Left ventricle myocardium inferior (tissue), 1 donor: ENCODE results near the gene NELL1. TPM values are rescaled to one million over a fixed set of nuclear protein-coding genes. Genes with fewer than 3 reads are reported as not detected.

Source experiments
- DNase-seq: peaks from one replicate; pipeline ENCODE4 v3.0.0-alpha.2; 2020
- H3K27ac ChIP-seq: fragments of 200-600 bp; replicated peaks from 2 replicates; pipeline ENCODE4 v1.8.0; 2021
- H3K27me3 ChIP-seq: fragments of 200-600 bp; 2 replicates; pipeline ENCODE4 v1.8.0; 2021; ENCODE audit warnings: low read depth
- H3K36me3 ChIP-seq: fragments of 200-600 bp; 2 replicates; pipeline ENCODE4 v1.8.0; 2021
- H3K4me1 ChIP-seq: fragments of 200-600 bp; 2 replicates; pipeline ENCODE4 v1.8.0; 2021
- H3K4me3 ChIP-seq: fragments of 200-600 bp; 2 replicates; pipeline ENCODE4 v1.8.0; 2021; ENCODE audit warnings: mild to moderate bottlenecking, moderate library complexity
- H3K9me3 ChIP-seq: fragments of 200-600 bp; replicated peaks from 2 replicates; pipeline ENCODE4 v1.8.0; 2021
- intact Hi-C: fragments of 100-400 bp; cut with micrococcal nuclease; formaldehyde crosslinking; loops from one replicate; pipeline ENCODE4 v1.11.0; 2022
- total RNA-seq: library from RNA; stranded (reverse); fragmentation: NEBNext Ultra II Directional; extraction: Animal tissue kit (Norgen Biotek cat#: 25700); gene quantifications from one replicate; pipeline ENCODE4 v1.2.1, GENCODE V29; 2021
- TF ChIP-seq, protein P1 (sequence below): fragments of 200-600 bp; IDR thresholded peaks from 2 replicates; pipeline ENCODE4 v1.8.0; 2021; ENCODE audit warnings: antibody characterized with exemption, mild to moderate bottlenecking, borderline replicate concordance
- donor health status: DM: no; HTN: yes; CAD: no; lungs with severe emphysema.

NELL1 gene
- total RNA-seq, 1 donor from 2014 or later = not detected

DNA sequence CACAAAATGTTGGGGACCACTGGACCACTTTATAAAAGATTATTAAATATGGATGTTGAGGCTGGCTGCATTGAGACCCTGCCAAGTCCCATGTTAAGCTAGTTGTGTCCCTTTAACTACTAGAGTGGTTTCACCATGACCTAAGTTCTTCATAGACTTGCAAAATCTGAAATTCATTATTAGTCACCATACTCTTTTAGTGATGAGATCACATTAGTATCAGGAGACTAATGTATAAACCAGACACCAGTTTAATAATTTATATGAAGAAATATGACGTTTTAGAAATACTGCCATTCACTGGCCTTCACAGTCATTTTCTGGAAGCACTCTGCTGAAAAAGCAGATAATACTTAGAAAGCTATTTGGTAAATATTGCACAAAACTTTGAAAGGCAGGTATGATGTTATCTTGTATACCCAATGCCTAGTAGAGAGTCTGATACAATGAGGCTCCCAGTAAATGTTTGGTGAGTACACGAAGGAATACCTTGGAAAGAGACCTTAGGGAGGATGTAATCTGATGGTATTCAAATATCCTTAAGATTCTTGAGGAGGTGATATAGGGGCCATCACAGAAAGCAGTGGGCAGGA lies 795.3 kb downstream of the NELL1 start:
- H3K27ac ChIP-seq = no peak overlapping the region
- no peaks in the 10 kb centered on the region for H3K27me3 ChIP-seq
- no peaks in the 10 kb centered on the region for H3K4me1 ChIP-seq
- intact Hi-C loops = no loop called here
- no peak overlapping the region for H3K4me3 ChIP-seq
- no peaks in the 10 kb centered on the region for H3K9me3 ChIP-seq
- DNase-seq = no peak
- TF ChIP-seq, protein P1, sequence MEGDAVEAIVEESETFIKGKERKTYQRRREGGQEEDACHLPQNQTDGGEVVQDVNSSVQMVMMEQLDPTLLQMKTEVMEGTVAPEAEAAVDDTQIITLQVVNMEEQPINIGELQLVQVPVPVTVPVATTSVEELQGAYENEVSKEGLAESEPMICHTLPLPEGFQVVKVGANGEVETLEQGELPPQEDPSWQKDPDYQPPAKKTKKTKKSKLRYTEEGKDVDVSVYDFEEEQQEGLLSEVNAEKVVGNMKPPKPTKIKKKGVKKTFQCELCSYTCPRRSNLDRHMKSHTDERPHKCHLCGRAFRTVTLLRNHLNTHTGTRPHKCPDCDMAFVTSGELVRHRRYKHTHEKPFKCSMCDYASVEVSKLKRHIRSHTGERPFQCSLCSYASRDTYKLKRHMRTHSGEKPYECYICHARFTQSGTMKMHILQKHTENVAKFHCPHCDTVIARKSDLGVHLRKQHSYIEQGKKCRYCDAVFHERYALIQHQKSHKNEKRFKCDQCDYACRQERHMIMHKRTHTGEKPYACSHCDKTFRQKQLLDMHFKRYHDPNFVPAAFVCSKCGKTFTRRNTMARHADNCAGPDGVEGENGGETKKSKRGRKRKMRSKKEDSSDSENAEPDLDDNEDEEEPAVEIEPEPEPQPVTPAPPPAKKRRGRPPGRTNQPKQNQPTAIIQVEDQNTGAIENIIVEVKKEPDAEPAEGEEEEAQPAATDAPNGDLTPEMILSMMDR = no peak
- H3K36me3 ChIP-seq = no peaks in the 10 kb centered on the region

DNA sequence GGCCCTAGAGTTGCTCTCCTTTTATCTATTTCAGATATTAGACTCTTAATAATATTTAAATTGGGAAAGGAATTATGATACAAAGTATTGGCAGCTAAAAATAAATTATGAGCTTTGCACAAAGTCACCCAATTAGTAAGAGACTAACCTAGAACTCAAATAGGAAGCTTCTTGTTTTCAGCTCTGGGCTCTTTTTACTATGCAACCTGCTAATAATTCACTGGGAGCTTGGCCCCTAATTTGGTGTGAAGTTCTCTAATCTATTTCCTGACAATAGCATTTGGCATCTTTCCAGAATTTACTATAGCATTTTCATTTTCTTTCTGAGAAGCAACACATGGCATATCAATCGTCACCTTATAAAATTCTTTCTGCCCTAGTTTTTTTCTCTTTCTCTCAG lies 795.8 kb downstream of the NELL1 start:
- intact Hi-C loops = no loop called here
- DNase-seq = no peak

DNA sequence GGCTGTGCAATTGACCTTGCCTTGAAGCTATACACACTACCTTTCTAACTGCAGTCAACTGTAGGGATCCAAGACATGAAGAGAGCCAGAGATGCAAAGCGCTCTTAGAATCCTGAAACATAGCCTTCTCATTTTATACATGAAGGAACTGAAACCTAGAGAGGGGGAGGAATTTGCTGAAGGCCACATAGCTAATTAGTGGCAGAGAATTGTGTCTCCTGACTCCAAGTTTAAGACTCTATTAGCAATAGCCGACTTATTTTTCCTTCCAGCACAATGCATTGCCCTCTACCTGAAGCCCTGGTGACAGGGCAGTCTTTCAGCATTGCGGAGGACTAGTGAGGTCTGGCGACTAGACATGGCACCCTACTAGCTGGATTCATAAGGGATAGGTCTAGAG lies 796.5 kb downstream of the NELL1 start:
- no peaks in the 10 kb centered on the region for H3K36me3 ChIP-seq
- TF ChIP-seq, protein P1 = no peak
- no peaks in the 10 kb centered on the region for H3K4me1 ChIP-seq
- H3K9me3 ChIP-seq = no peaks in the 10 kb centered on the region
- H3K27me3 ChIP-seq = no peaks in the 10 kb centered on the region
- no peak overlapping the region for H3K27ac ChIP-seq
- H3K4me3 ChIP-seq = no peak overlapping the region
- no peak for DNase-seq
- intact Hi-C loops = no loop called here

More for the DNA sequence above, 795.8 kb downstream of the NELL1 start:
- Histone ChIP-seq H3K4me3 (no peak overlapping the region), H3K4me1 (no peaks in the 10 kb centered on the region), H3K27ac (no peak overlapping the region), H3K9me3 (no peaks in the 10 kb centered on the region), H3K27me3 (no peaks in the 10 kb centered on the region), H3K36me3 (no peaks in the 10 kb centered on the region)
- TF ChIP-seq, protein P1 = no peak

DNA sequence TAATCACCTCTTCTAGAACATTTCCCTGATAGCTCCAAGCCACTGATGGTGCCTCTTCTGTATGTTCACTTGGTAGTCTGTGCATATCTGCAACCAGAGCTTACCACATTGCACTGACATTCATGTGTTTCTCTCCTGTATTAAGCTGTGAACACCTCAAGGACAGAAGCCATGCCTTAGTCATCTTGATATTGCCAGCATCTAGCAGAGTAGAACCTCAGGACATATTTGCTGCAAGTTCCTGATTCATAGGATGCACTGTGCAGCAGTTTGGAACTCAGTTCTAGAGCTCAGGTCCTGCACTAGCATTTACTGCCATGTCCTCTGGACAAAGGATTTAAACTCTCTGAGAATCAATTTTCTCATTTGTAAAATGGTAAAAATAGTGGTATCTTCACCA lies 801.1 kb downstream of the NELL1 start:
- intact Hi-C loops = no loop called here
- Histone ChIP-seq H3K36me3 (no peaks in the 10 kb centered on the region), H3K27ac (no peak overlapping the region), H3K9me3 (no peaks in the 10 kb centered on the region), H3K4me1 (no peaks in the 10 kb centered on the region), H3K4me3 (no peak overlapping the region), H3K27me3 (no peaks in the 10 kb centered on the region)
- no peak for DNase-seq
- TF ChIP-seq, protein P1 = no peak

DNA sequence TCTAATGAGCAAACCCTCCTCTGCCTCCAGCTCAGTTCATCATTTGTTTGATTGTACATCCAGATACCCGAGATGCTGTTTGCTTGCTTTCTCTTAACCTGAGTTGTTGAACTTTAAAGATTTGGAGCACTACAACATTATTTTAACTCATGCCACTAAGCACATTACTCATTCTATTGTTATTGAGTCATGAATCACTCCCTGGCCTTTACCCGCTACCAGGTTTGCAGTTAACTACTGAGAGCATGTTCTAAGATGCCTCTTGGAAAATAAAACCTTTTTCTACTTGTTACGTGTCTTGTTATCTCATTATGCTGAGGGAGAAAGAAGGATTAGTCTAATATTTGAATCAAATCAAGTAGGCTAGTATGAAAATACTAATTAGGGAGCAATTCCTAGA lies 802.9 kb downstream of the NELL1 start:
- no peak for DNase-seq
- H3K27ac ChIP-seq = no peak overlapping the region
- TF ChIP-seq, protein P1 = no peak
- no peaks in the 10 kb centered on the region for H3K4me1 ChIP-seq
- intact Hi-C loops = no loop called here
- H3K4me3 ChIP-seq = no peak overlapping the region
- no peaks in the 10 kb centered on the region for H3K27me3 ChIP-seq
- H3K36me3 ChIP-seq = no peaks in the 10 kb centered on the region
- H3K9me3 ChIP-seq = no peaks in the 10 kb centered on the region
